Brain microvascular endothelial cell (primary cell): ENCODE data around the gene USP15.
A peak's percentile ranks its signal among the peaks of the same experiment; 100 is the strongest.

Experiments used
- DNase-seq: peaks from one replicate; pipeline ENCODE4 v3.0.0-alpha.2; 2020
- H3K27ac ChIP-seq: fragments of 250-450 bp; sonication (Bioruptor Pico); 2 replicates; pipeline ENCODE4 v1.5.1; 2020; ENCODE audit warnings: mild to moderate bottlenecking, moderate library complexity
- H3K27me3 ChIP-seq: fragments of 250-450 bp; sonication (Bioruptor Pico); replicated peaks from 2 replicates; pipeline ENCODE4 v1.5.1; 2020; ENCODE audit warnings: mild to moderate bottlenecking
- H3K36me3 ChIP-seq: fragments of 250-450 bp; sonication (Bioruptor Pico); replicated peaks from 2 replicates; pipeline ENCODE4 v1.5.1; 2020; ENCODE audit warnings: mild to moderate bottlenecking
- H3K4me3 ChIP-seq: 2 replicates; pipeline ENCODE4 v1.5.1; 2011; ENCODE audit warnings: low read depth, mild to moderate bottlenecking, control low read depth, low read length, moderate library complexity
- in situ Hi-C: cut with HindIII; loops from 2 replicates; pipeline ENCODE4 v1.10.0; 2017; ENCODE audit warnings: low sequenced_read_pairs, low pct_ligation_motif_present
- TF ChIP-seq, protein P1 (sequence below): IDR thresholded peaks from 2 replicates; pipeline ENCODE4 v1.5.1; 2011; ENCODE audit warnings: low read depth, mild to moderate bottlenecking, moderate library complexity, low read length, control low read depth, inconsistent platforms; ENCODE audit errors: missing control alignments

Gene USP15

DNA sequence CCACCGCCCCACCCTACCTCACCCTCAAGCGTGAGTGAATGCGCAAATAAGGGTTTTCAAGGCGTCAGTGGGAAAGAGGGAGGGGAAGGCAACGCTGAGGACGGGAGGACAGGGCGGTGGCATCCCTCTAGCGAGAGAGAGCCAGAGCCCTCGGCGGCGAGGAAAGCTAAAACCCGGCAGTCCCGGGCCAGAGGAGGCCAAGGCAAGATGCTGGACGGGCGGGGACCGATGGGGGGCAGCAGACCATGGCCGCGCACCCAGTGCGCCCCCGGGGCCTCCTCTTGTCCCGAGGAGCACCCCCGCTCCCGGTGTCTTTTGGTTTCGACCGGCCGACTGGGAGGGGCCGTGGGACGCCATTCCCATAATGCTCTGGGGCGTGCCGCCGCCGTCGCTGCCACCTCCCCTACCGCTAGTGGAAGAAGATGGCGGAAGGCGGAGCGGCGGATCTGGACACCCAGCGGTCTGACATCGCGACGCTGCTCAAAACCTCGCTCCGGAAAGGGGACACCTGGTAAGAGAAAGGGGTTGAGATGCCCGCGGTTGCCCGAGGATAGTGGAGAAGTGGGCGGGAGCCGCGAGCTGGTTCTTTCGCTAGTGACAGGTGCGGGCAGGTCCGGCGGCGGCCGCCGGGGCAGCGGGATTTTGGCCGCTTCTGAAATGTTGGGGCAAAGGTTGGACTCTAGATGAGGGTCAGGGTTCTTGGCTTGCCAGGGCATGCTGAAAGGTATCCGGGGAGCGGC is at the start of gene USP15:
USP15 (plus strand) TSS at position 412 of the 740 bp plus-strand sequence; CDS start at position 423, 11 bp downstream.
- in situ Hi-C loops: no loop called here
- DNase-seq: peak; percentile 96

DNA sequence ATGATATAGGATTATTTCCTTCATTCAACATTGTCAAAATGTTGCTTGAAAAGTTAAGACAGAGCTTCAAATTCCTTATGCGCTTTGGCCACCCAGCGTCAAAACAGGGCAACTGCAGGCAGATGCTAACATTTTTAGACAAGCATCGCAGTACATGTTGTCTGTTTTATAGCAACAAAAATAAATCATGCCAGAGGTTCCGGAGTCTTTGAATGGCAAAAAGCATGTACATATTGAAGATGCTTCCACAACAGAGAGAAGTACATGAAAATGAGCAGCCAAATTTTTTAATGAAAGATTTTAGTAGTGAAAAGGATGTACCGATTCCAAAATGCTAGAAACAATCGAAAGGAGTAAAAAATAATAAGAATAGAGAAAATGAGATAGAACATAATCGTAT is 49.8 kb upstream of the USP15 start:
- Histone ChIP-seq H3K27ac (no peak overlapping the region), H3K36me3 (no peaks in the 10 kb centered on the region), H3K4me3 (no peak overlapping the region), H3K27me3 (no peaks in the 10 kb centered on the region)
- DNase-seq: peak; percentile 61
- TF ChIP-seq, protein P1, sequence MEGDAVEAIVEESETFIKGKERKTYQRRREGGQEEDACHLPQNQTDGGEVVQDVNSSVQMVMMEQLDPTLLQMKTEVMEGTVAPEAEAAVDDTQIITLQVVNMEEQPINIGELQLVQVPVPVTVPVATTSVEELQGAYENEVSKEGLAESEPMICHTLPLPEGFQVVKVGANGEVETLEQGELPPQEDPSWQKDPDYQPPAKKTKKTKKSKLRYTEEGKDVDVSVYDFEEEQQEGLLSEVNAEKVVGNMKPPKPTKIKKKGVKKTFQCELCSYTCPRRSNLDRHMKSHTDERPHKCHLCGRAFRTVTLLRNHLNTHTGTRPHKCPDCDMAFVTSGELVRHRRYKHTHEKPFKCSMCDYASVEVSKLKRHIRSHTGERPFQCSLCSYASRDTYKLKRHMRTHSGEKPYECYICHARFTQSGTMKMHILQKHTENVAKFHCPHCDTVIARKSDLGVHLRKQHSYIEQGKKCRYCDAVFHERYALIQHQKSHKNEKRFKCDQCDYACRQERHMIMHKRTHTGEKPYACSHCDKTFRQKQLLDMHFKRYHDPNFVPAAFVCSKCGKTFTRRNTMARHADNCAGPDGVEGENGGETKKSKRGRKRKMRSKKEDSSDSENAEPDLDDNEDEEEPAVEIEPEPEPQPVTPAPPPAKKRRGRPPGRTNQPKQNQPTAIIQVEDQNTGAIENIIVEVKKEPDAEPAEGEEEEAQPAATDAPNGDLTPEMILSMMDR: peak; percentile 88
- in situ Hi-C loops: no loop called here

More for the DNA sequence above, at the start of gene USP15:
- TF ChIP-seq, protein P1: peak; percentile 87
- Histone ChIP-seq H3K27ac (peak within 1 kb of the TSS; percentile 96), H3K27me3 (no peaks in the 10 kb centered on the region), H3K4me3 (peak within 1 kb of the TSS; percentile 91), H3K36me3 (no peaks in the 10 kb centered on the region)

DNA sequence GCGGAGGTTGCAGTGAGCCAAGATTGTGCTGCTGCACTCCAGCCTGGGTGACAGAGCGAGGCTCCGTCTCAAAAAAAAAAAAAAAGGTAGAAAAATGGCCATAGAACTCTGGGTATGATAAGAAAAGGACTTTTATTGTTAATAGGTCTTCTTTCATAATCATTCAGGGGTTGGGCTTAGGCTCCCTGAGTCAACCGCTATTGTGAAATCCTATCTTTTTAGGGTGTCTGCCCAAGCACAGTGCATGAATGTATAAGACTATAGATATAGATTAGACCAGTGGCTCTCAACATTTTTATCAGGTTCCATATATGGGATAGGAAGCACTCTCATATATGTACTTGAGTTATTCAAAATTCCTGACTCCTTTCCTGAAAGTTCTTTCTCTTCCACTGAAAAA is 48.7 kb upstream of the USP15 start:
- Histone ChIP-seq H3K27ac (no peak overlapping the region), H3K36me3 (no peaks in the 10 kb centered on the region), H3K27me3 (no peaks in the 10 kb centered on the region), H3K4me3 (no peak overlapping the region)
- DNase-seq: no peak
- TF ChIP-seq, protein P1: no peak
- in situ Hi-C loops: no loop called here

DNA sequence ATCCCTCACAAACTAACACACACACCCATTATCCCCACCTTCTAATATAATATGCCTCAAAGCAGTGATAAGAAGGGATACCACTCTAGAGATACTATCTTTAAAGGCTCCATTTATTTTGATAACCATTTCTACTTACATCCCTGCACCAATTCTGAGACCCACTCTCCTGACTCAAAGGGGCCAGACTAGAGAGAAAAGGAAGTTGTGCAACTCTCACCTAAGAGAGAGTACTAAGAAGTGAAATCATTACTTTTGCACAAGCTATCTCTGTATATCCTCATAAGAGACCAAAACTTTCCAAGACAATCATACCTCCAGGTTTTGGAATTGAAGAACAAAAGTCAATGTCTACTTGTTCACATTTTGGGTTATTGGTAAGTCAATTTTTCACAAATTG is 45.4 kb upstream of the USP15 start:
- no peaks in the 10 kb centered on the region for H3K36me3 ChIP-seq
- in situ Hi-C loops: no loop called here
- H3K4me3 ChIP-seq: no peak overlapping the region

DNA sequence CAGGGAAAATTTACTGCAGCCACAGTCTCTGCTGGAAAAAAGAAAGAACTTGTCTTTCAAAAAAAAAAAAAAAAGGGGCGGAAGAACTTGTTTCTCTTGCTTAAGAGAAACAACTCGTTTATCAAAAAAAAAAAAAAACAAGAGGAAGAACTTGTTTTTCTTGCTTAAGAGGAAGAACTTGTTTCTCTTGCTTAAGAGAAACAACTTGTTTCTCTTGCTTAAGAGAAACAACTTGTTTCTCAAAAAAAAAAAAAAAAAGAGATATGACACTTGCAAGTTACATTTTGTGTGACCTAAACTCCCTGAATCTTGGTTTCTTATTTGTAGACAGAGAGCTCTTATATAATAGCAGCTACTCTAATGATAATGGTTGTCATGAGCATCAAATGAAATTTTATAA is 44.7 kb upstream of the USP15 start:
- TF ChIP-seq, protein P1: no peak
- Histone ChIP-seq H3K27me3 (no peaks in the 10 kb centered on the region), H3K4me3 (no peak overlapping the region), H3K36me3 (no peaks in the 10 kb centered on the region), H3K27ac (no peak overlapping the region)
- DNase-seq: no peak
- in situ Hi-C loops: no loop called here

More for the DNA sequence above, 45.4 kb upstream of the USP15 start:
- Histone ChIP-seq H3K27me3 (no peaks in the 10 kb centered on the region), H3K27ac (no peak overlapping the region)
- DNase-seq: no peak
- TF ChIP-seq, protein P1: no peak
